H1 (cell line): Measurements from ENCODE around the gene LRRC18. TPM values are rescaled to one million over a fixed set of nuclear protein-coding genes. Genes with fewer than 3 reads are reported as not detected.

ENCODE experiments used
- CTCF ChIA-PET: fragments of 300-600 bp; sonication (Branson Sonifier 250); formaldehyde crosslinking; loops from one replicate; lab custom pipeline; 2021; ENCODE audit not compliant: partially characterized antibody; lab: Charles Lee
- POLR2A ChIA-PET: fragments of 300-600 bp; sonication (Branson Sonifier 250); formaldehyde crosslinking; loops from one replicate; lab custom pipeline; 2021; ENCODE audit warnings: inconsistent platforms; ENCODE audit not compliant: partially characterized antibody; lab: Charles Lee
- DNase-seq, 2 experiments: peaks; one replicate each; pipeline versions ENCODE4 v3.0.0 to v3.0.0-alpha.2; 2010 to 2022; ENCODE audit warnings: low spot score in 2 of 2, low read depth in 1 of 2, mixed read lengths in 1 of 2
- FAIRE-seq: peaks from 2 replicates; lab custom pipeline; 2011; peaks lifted over from hg19 to GRCh38; lab: Jason Lieb, UNC
- H2AFZ ChIP-seq: 2 replicates; pipeline ENCODE4 v1.8.1; 2012; ENCODE audit warnings: low read length, inconsistent platforms
- H2AK5ac ChIP-seq: 2 replicates; pipeline ENCODE4 v1.6.1; 2013; ENCODE audit warnings: low read depth, low read length
- H2BK120ac ChIP-seq: replicated peaks from 2 replicates; pipeline ENCODE3; 2013; ENCODE audit warnings: low read depth, low read length, inconsistent platforms
- H2BK12ac ChIP-seq: 2 replicates; pipeline ENCODE4 v1.6.1; 2013; ENCODE audit warnings: low read depth, low read length
- H2BK15ac ChIP-seq: 2 replicates; pipeline ENCODE4 v1.6.1; 2013; ENCODE audit warnings: low read length
- H2BK20ac ChIP-seq: 2 replicates; pipeline ENCODE4 v1.6.1; 2013; ENCODE audit warnings: low read length
- H2BK5ac ChIP-seq: 2 replicates; pipeline ENCODE4 v1.6.1; 2013; ENCODE audit warnings: low read depth, low read length
- H3K14ac ChIP-seq: 2 replicates; pipeline ENCODE4 v1.6.1; 2013; ENCODE audit warnings: inconsistent platforms; ENCODE audit not compliant: insufficient read length
- H3K18ac ChIP-seq: 2 replicates; pipeline ENCODE4 v1.6.1; 2013; ENCODE audit warnings: low read length; ENCODE audit errors: extremely low read depth
- H3K23ac ChIP-seq: 2 replicates; pipeline ENCODE4 v1.6.1; 2013; ENCODE audit warnings: inconsistent platforms; ENCODE audit not compliant: insufficient read length
- H3K23me2 ChIP-seq: 2 replicates; pipeline ENCODE4 v1.6.1; 2013; ENCODE audit warnings: low read depth, low read length
- H3K27ac ChIP-seq: 2 replicates; pipeline ENCODE4 v1.6.1; 2011; ENCODE audit warnings: low read depth, low read length, inconsistent platforms
- H3K27me3 ChIP-seq, 4 experiments: replicated peaks in 1 of 4; 1 replicate in 1 of 4; 2 replicates in 3 of 4; pipeline versions ENCODE4 v1.6.1 to v1.8.1; 2011 to 2013; ENCODE audit warnings: low read length in 3 of 4, mild to moderate bottlenecking in 3 of 4, inconsistent platforms in 2 of 4, mixed read lengths in 2 of 4, moderate library complexity in 1 of 4; ENCODE audit not compliant: control insufficient read depth in 3 of 4, insufficient read depth in 3 of 4; ENCODE audit errors: extremely low read depth in 1 of 4
- H3K36me3 ChIP-seq, 4 experiments: 2 replicates each; pipeline versions ENCODE4 v1.6.1 to v1.8.1; 2011 to 2013; ENCODE audit warnings: mild to moderate bottlenecking in 4 of 4, low read length in 3 of 4, moderate library complexity in 2 of 4, control low read depth in 1 of 4, inconsistent platforms in 1 of 4; ENCODE audit not compliant: insufficient read depth in 4 of 4, control insufficient read depth in 2 of 4
- H3K4ac ChIP-seq: replicated peaks from 2 replicates; pipeline ENCODE3; 2013; ENCODE audit warnings: low read length, low read depth, mixed read lengths, inconsistent platforms; ENCODE audit not compliant: insufficient read length
- H3K4me1 ChIP-seq, 4 experiments: replicated peaks in 1 of 4; 1 replicate in 1 of 4; 2 replicates in 3 of 4; pipeline versions ENCODE4 v1.6.1 to v1.8.1; 2011 to 2013; ENCODE audit warnings: low read length in 3 of 4, inconsistent platforms in 2 of 4, mixed read lengths in 1 of 4; ENCODE audit not compliant: insufficient read depth in 4 of 4, control insufficient read depth in 3 of 4
- H3K4me2 ChIP-seq, 2 experiments: 2 replicates each; pipeline versions ENCODE4 v1.6.1 to v1.8.1; 2011 to 2013; ENCODE audit warnings: low read depth in 2 of 2, low read length in 2 of 2, control low read depth in 1 of 2, inconsistent platforms in 1 of 2, mild to moderate bottlenecking in 1 of 2; ENCODE audit not compliant: insufficient read depth in 1 of 2
- H3K4me3 ChIP-seq, 4 experiments: fragments of 200-600, 300-600 bp in 1 of 4; sonication (generic), shearing (Covaris generic), sonication (Bioruptor Twin) in 1 of 4; 2 replicates each; pipeline versions ENCODE4 v1.5.1 to v1.8.1; 2011 to 2016; ENCODE audit warnings: low read length in 4 of 4, low read depth in 3 of 4, control low read depth in 2 of 4, inconsistent platforms in 2 of 4, mild to moderate bottlenecking in 2 of 4, mixed read lengths in 1 of 4, moderate library complexity in 1 of 4; ENCODE audit not compliant: insufficient read depth in 2 of 4; ENCODE audit errors: extremely low read depth in 1 of 4
- H3K56ac ChIP-seq: replicated peaks from 2 replicates; pipeline ENCODE3; 2013; ENCODE audit warnings: low read depth, mild to moderate bottlenecking, mixed read lengths, low read length, inconsistent platforms; ENCODE audit not compliant: insufficient read length
- H3K79me1 ChIP-seq: 2 replicates; pipeline ENCODE4 v1.6.1; 2013; ENCODE audit warnings: low read depth, low read length, control low read depth
- H3K79me2 ChIP-seq, 2 experiments: 2 replicates each; pipeline versions ENCODE4 v1.6.1 to v1.8.1; 2012 to 2013; ENCODE audit warnings: low read length in 2 of 2, mild to moderate bottlenecking in 2 of 2, inconsistent platforms in 1 of 2; ENCODE audit not compliant: insufficient read depth in 2 of 2, control insufficient read depth in 1 of 2
- H3K9ac ChIP-seq, 4 experiments: replicated peaks in 1 of 4; 1 replicate in 1 of 4; 2 replicates in 3 of 4; pipeline versions ENCODE4 v1.6.1 to v1.8.1; 2011 to 2013; ENCODE audit warnings: low read depth in 3 of 4, low read length in 3 of 4, control low read depth in 2 of 4, mild to moderate bottlenecking in 2 of 4, moderate library complexity in 2 of 4, inconsistent platforms in 1 of 4; ENCODE audit errors: extremely low read depth in 1 of 4
- H3K9me3 ChIP-seq, 2 experiments: 2 replicates each; pipeline versions ENCODE4 v1.6.1 to v1.8.1; 2012 to 2013; ENCODE audit warnings: mild to moderate bottlenecking in 2 of 2, moderate library complexity in 2 of 2, control low read depth in 1 of 2, inconsistent platforms in 1 of 2, low read depth in 1 of 2, low read length in 1 of 2, mixed read lengths in 1 of 2; ENCODE audit not compliant: insufficient read depth in 2 of 2
- H4K20me1 ChIP-seq, 2 experiments: replicated peaks in 1 of 2; 2 replicates each; pipeline versions ENCODE3 to v1.8.1; 2011 to 2013; ENCODE audit warnings: inconsistent platforms in 2 of 2, low read length in 2 of 2, mild to moderate bottlenecking in 1 of 2; ENCODE audit not compliant: insufficient read depth in 2 of 2, control insufficient read depth in 1 of 2
- H4K5ac ChIP-seq: 2 replicates; pipeline ENCODE4 v1.6.1; 2013; ENCODE audit warnings: low read length, low read depth, mixed read lengths, inconsistent platforms; ENCODE audit not compliant: insufficient read length
- H4K8ac ChIP-seq: 2 replicates; pipeline ENCODE4 v1.8.0; 2013; ENCODE audit warnings: mild to moderate bottlenecking, moderate library complexity, low read length, inconsistent platforms; ENCODE audit not compliant: insufficient read depth; ENCODE audit errors: extremely low read depth
- H4K91ac ChIP-seq: replicated peaks from 2 replicates; pipeline ENCODE3; 2013; ENCODE audit warnings: low read length, mixed read lengths, inconsistent platforms; ENCODE audit not compliant: insufficient read length
- HDAC2 ChIP-seq, 2 experiments: fragments of 300-600 bp in 1 of 2; sonication (generic) in 1 of 2; IDR thresholded peaks; 2 replicates each; pipeline ENCODE4 v1.6.1; 2011 to 2012; ENCODE audit warnings: low read depth in 2 of 2, low read length in 2 of 2, mild to moderate bottlenecking in 2 of 2, moderate library complexity in 2 of 2, borderline replicate concordance in 1 of 2, inconsistent platforms in 1 of 2
- MAX ChIP-seq: IDR thresholded peaks from 2 replicates; pipeline ENCODE4 v1.6.1; 2012; ENCODE audit warnings: inconsistent platforms
- SAP30 ChIP-seq: fragments of 300-600 bp; sonication (generic); IDR thresholded peaks from 2 replicates; pipeline ENCODE4 v1.7.1; 2012; ENCODE audit warnings: low read length, moderate library complexity, mild to moderate bottlenecking, inconsistent platforms; ENCODE audit not compliant: insufficient read depth, insufficient replicate concordance
- SUZ12 ChIP-seq: fragments of 200-600 bp; sonication (generic); IDR thresholded peaks from 2 replicates; pipeline ENCODE4 v1.6.1; 2012; ENCODE audit warnings: mild to moderate bottlenecking, inconsistent platforms, low read length, moderate library complexity, mixed read lengths
- WGBS, 2 experiments: shearing (Covaris generic) in 1 of 2; methylation state at CpG; one replicate each; pipeline versions ENCODE4 v1.1.6 to v1.1.7; 2013 to 2015; ENCODE audit warnings: low lambda C conversion rate in 2 of 2, mixed read lengths in 2 of 2, inconsistent platforms in 1 of 2, low coverage in 1 of 2, missing lambda C conversion rate in 1 of 2; ENCODE audit not compliant: insufficient replicate concordance in 2 of 2, insufficient coverage in 1 of 2, insufficient read length in 1 of 2; ENCODE audit errors: extremely low coverage in 1 of 2, missing lambda C conversion rate in 1 of 2; 5-methylcytosine and 5-hydroxymethylcytosine counted together
- polyA plus RNA-seq, 7 experiments: library from polyadenylated mRNA; depleted of rRNA in 3 of 7; stranded (reverse) in 5 of 7; unstranded in 2 of 7; fragments of >200 nt in 5 of 7; fragments of 200-250 nt in 2 of 7; gene quantifications; 1 replicate in 5 of 7; 2 replicates in 1 of 7; 4 replicates in 1 of 7; pipeline versions ENCODE4 v1.2.1 to v1.2.3, GENCODE V29; 2011 to 2013; ENCODE audit warnings: missing spikeins in 2 of 7, mixed read lengths in 2 of 7
- total RNA-seq: library from RNA; stranded (reverse); fragmentation: NEBNext Ultra II Directional; extraction: Animal tissue kit (Norgen Biotek cat#: 25700); gene quantifications from 2 replicates; pipeline ENCODE4 v1.2.1, GENCODE V29; 2021

LRRC18 gene
- total and polyA plus RNA-seq, 2 of the 8 experiments (the other 6 are each of a cell fraction or from before 2014, with no cell fraction given) = not detected

- H2BK5ac ChIP-seq = no peak overlapping the region
- H3K9ac ChIP-seq = no peak overlapping the region
- peak in 1 of 2 experiments; percentile 26 for DNase-seq
- H3K56ac ChIP-seq = no peak overlapping the region
- TF ChIP-seq SAP30 (no peak), HDAC2 (IDR thresholded peaks at IDR 0.05; ENCODE audit: borderline replicate concordance in 1 of 2, low read depth in 2 of 2, low read length in 2 of 2) (no peak), MAX (no peak), SUZ12 (no peak)
- H2BK12ac ChIP-seq = no peak overlapping the region
- no peaks in the 10 kb centered on the region for H4K20me1 ChIP-seq
- no peaks in the 10 kb centered on the region for H3K36me3 ChIP-seq
- H3K4me1 ChIP-seq = no peaks in the 10 kb centered on the region
- H4K91ac ChIP-seq = no peak overlapping the region
- WGBS, 2 experiments = 85% methylated on average over 13 of the region's 13 CpGs; no CpG with 5 or more reads in 1 of the 2 experiments
- no peak overlapping the region for H3K14ac ChIP-seq
- H2BK15ac ChIP-seq = no peak overlapping the region
- H4K5ac ChIP-seq = no peak overlapping the region
- H2AFZ ChIP-seq = no peak overlapping the region
- H3K27me3 ChIP-seq = no peaks in the 10 kb centered on the region; a peak in 1 of 7 replicates
- H3K9me3 ChIP-seq = no peaks in the 10 kb centered on the region
- no peaks in the 10 kb centered on the region for H3K79me1 ChIP-seq
- H3K18ac ChIP-seq = no peak overlapping the region
- H3K23ac ChIP-seq = no peak overlapping the region
- H3K4me2 ChIP-seq = no peak overlapping the region
- CTCF ChIA-PET = interaction anchor here (1.8 to 2.6 kb wide), 4 partner anchors 9 to 15 kb away, joined by 4 to 14 read pairs (median 8); no protein-coding TSS in a partner anchor
- no peak overlapping the region for H3K4ac ChIP-seq
- H3K27ac ChIP-seq = no peak overlapping the region
- no peak overlapping the region for H3K4me3 ChIP-seq
- no peak overlapping the region for H2BK120ac ChIP-seq
- no peaks in the 10 kb centered on the region for H3K79me2 ChIP-seq
- POLR2A ChIA-PET = no interaction called here
- no peak overlapping the region for H2BK20ac ChIP-seq
- H3K23me2 ChIP-seq = no peaks in the 10 kb centered on the region
- no peak overlapping the region; the same call in 1 of the 2 replicates for H4K8ac ChIP-seq
- no peak for FAIRE-seq
- no peak overlapping the region for H2AK5ac ChIP-seq
Observed at GRCh38 chr10:48896756-48897440, 42.7 kb downstream of the LRRC18 start.
